BLaER1 (cell line): ENCODE data around the gene GDF15.

ENCODE experiments used
- H3K27ac ChIP-seq: shearing (Covaris generic); formaldehyde crosslinking; 2 replicates; pipeline ENCODE4 v1.8.1; 2022
- H3K27me3 ChIP-seq: shearing (Covaris generic); formaldehyde crosslinking; 2 replicates; pipeline ENCODE4 v1.8.1; 2022
- H3K36me3 ChIP-seq: shearing (Covaris generic); formaldehyde crosslinking; 2 replicates; pipeline ENCODE4 v1.8.1; 2022
- H3K4me1 ChIP-seq: shearing (Covaris generic); formaldehyde crosslinking; 2 replicates; pipeline ENCODE4 v1.8.1; 2022
- H3K4me2 ChIP-seq: shearing (Covaris generic); formaldehyde crosslinking; 2 replicates; pipeline ENCODE4 v1.8.1; 2022
- H3K4me3 ChIP-seq: shearing (Covaris generic); formaldehyde crosslinking; 2 replicates; pipeline ENCODE4 v1.8.1; 2022
- H3K9ac ChIP-seq: shearing (Covaris generic); formaldehyde crosslinking; 2 replicates; pipeline ENCODE4 v1.8.1; 2022
- H3K9me3 ChIP-seq: shearing (Covaris generic); formaldehyde crosslinking; 2 replicates; pipeline ENCODE4 v1.8.1; 2022
- H4K20me1 ChIP-seq: shearing (Covaris generic); formaldehyde crosslinking; 2 replicates; pipeline ENCODE4 v1.8.1; 2022
- Cebpa-rat ChIP-seq: shearing (Covaris generic); IDR thresholded peaks from 2 replicates; pipeline ENCODE4 v1.8.1; 2022

GDF15 gene

GRCh38 chr19:18417250-18418028, 31.5 kb downstream of the GDF15 start:
- Histone ChIP-seq H3K9me3 (no peaks in the 10 kb centered on the region), H3K27me3 (no peaks in the 10 kb centered on the region), H3K4me1 (peaks cover 75% of the 10 kb centered on the region), H3K9ac (peak overlapping the region; percentile 76), H3K27ac (peak overlapping the region; percentile 94), H3K36me3 (0 out of 2 replicates have a peak, but pooled peaks cover 2% of the 10 kb centered on the region), H3K4me2 (peak overlapping the region; percentile 98), H3K4me3 (peak overlapping the region; percentile 63), H4K20me1 (peaks cover 21% of the 10 kb centered on the region)
- no peak for TF ChIP-seq Cebpa-rat

GRCh38 chr19:18418029-18418482, 32.1 kb downstream of the GDF15 start:
- Histone ChIP-seq H3K4me3 (peak overlapping the region; percentile 63; the same call in 1 of the 2 replicates), H3K9ac (peak overlapping the region; percentile 76; the same call in 1 of the 2 replicates)

DNA sequence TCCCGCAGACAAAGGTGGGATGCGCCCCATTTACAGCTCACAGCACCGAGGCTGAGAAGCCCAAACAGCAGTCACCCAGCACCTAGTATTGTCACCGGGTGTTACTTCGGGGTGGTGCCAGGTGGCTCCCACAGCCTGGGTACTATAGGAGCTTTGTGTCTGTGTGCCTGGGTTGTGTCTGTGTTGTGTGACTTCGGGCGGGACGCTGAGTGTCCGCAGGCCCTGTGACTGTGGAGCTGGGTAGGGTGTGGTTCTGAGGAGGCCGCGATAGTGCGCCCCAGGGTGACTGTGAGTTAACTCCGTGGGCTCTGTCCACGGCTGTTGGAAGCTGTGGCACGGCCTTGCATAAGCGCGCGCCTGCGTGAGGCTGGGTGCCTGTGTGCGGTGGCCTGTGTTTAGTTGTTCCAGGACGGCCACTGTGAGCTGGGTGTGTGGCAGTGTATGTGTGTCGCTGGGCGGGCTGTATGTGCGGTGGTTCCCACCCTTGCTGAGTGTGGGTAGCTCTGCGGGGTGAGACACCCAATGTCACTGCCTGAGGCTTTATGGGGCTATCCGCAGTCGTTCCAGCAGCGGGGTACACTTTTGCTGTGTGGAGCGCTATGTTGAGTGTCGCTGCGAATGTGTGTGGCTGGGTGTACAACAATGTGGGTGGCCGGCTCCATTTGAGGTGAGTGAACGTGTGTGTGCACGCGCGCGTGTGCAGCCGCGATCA, 32.7 kb downstream of the GDF15 start:
- Histone ChIP-seq H3K4me3 (peak overlapping the region; percentile 92), H3K9me3 (no peaks in the 10 kb centered on the region), H3K27ac (peak overlapping the region; percentile 94), H3K9ac (peak overlapping the region; percentile 92), H3K27me3 (no peaks in the 10 kb centered on the region), H3K4me1 (peaks cover 87% of the 10 kb centered on the region), H4K20me1 (peaks cover 33% of the 10 kb centered on the region), H3K4me2 (peak overlapping the region; percentile 98), H3K36me3 (0 out of 2 replicates have a peak, but pooled peaks cover 7% of the 10 kb centered on the region)
- no peak for TF ChIP-seq Cebpa-rat

More at GRCh38 chr19:18418029-18418482, 32.1 kb downstream of the GDF15 start:
- H3K4me2 ChIP-seq, result peak overlapping the region; percentile 98
- H3K9me3 ChIP-seq, result no peaks in the 10 kb centered on the region
- TF ChIP-seq Cebpa-rat, result no peak
- no peaks in the 10 kb centered on the region for H3K27me3 ChIP-seq
- peaks cover 28% of the 10 kb centered on the region for H4K20me1 ChIP-seq
- peaks cover 81% of the 10 kb centered on the region for H3K4me1 ChIP-seq
- H3K27ac ChIP-seq, result peak overlapping the region; percentile 94
- 0 out of 2 replicates have a peak, but pooled peaks cover 7% of the 10 kb centered on the region for H3K36me3 ChIP-seq

DNA sequence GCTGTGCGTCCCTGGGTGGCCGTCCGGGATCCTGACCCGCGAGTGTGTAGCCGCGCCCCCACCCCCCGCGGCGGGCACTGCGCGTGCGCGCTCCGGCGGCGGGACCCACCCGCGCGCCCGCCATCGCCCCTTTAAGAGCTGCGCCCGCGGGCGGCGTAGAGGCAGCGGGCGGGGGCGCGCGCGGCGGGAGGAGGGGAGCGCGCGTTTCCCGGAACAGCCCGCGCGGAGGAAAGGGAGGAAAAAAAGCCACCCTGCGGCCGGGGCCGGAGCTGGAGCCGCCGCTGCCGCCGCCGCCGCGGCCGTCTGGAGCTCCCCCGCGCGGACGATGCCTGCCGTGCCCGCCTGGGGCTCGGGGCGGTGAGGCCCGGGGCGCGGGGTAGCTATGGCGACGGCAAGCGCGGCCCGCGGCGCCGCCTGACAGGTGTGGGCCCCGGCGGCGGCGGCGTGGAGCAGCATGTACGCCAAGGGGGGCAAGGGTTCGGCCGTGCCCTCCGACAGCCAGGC, 33.3 kb downstream of the GDF15 start, which contains the start of gene SSBP4:
Gene SSBP4 (plus strand): TSS at position 204 of the 504 bp plus-strand sequence. CDS start 251 bp downstream, at position 455.
- TF ChIP-seq Cebpa-rat, result no peak
- Histone ChIP-seq H3K4me1 (peaks cover 89% of the 10 kb centered on the region), H3K27ac (peak within 1 kb of the TSS; percentile 94), H3K36me3 (0 out of 2 replicates have a peak, but pooled peaks cover 7% of the 10 kb centered on the region), H4K20me1 (peaks cover 40% of the 10 kb centered on the region), H3K4me3 (peak within 1 kb of the TSS; percentile 92), H3K9ac (peak within 1 kb of the TSS; percentile 92), H3K27me3 (no peaks in the 10 kb centered on the region), H3K4me2 (peak within 1 kb of the TSS; percentile 98), H3K9me3 (no peaks in the 10 kb centered on the region)

DNA sequence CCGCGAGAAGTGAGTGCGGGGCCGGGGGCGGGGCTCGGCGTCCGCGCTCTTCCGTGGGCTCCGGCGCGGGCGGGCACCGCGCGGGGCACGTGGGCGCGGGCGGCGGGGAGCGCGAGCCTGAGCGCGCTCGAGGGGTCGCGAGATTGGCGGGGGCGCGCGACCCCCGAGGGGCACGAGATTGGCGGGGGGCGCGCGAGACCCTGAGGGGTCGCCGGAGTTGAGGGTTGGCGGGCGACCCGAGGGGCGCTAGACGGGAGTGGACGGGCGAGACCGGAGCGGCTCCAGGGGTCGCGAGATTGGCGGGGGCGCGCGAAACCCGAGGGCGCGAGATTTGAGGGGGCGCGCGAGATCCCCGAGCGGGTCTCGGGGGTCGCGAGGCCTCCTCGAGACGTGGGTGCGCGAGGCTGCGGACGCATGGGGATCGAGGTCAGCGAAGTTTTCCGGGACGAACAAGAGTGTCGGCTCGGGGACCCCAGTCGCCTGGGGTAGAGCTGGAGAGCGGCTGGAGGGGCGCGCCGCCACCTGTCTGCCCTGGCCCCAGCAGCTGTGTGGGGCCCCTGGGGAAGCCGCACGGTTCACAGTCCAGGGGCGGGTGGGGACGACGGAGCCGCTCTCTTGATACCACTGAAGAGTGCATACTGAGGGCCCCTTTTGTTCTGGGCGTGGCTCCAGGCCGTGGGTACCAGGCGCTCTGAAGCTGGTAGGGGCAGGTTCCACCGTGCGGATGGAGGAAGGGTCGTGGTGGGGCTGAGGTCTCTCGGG, 33.9 kb downstream of the GDF15 start:
- H3K4me1 ChIP-seq, result peaks cover 89% of the 10 kb centered on the region
- H3K27ac ChIP-seq, result peak overlapping the region; percentile 94

DNA sequence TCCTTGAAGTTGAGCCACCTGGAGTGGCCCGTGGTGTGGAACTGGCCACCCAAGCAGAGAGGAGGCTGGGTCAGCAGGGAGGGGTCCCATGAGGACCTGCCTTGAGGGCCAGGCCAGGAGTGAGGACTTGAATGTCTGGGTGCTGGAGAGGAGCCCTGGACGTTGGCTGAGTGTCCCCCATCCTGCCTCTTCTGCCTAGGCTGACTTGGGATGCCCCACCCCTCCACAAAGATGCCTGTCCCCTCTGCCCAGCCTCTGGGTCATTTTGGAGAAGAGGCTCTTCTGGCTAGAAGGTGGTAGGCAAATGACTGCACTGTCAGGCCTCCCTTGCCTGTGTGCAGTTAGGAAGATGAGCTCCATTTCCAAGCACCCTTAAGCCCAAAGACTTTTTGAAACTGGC, 35.0 kb downstream of the GDF15 start:
- H4K20me1 ChIP-seq, result peaks cover 54% of the 10 kb centered on the region
- no peak for TF ChIP-seq Cebpa-rat
- peaks cover 89% of the 10 kb centered on the region for H3K4me1 ChIP-seq
- peak overlapping the region; percentile 92 for H3K9ac ChIP-seq
- peak overlapping the region; percentile 98 for H3K4me2 ChIP-seq
- H3K27ac ChIP-seq, result peak overlapping the region; percentile 94
- H3K27me3 ChIP-seq, result no peaks in the 10 kb centered on the region
- H3K4me3 ChIP-seq, result peak overlapping the region; percentile 92
- 0 out of 2 replicates have a peak, but pooled peaks cover 7% of the 10 kb centered on the region for H3K36me3 ChIP-seq
- H3K9me3 ChIP-seq, result no peaks in the 10 kb centered on the region

More for the DNA sequence above, 33.9 kb downstream of the GDF15 start:
- Histone ChIP-seq H4K20me1 (peaks cover 45% of the 10 kb centered on the region), H3K27me3 (no peaks in the 10 kb centered on the region), H3K9ac (peak overlapping the region; percentile 92), H3K4me3 (peak overlapping the region; percentile 92), H3K4me2 (peak overlapping the region; percentile 98), H3K36me3 (0 out of 2 replicates have a peak, but pooled peaks cover 7% of the 10 kb centered on the region), H3K9me3 (no peaks in the 10 kb centered on the region)
- no peak for TF ChIP-seq Cebpa-rat

DNA sequence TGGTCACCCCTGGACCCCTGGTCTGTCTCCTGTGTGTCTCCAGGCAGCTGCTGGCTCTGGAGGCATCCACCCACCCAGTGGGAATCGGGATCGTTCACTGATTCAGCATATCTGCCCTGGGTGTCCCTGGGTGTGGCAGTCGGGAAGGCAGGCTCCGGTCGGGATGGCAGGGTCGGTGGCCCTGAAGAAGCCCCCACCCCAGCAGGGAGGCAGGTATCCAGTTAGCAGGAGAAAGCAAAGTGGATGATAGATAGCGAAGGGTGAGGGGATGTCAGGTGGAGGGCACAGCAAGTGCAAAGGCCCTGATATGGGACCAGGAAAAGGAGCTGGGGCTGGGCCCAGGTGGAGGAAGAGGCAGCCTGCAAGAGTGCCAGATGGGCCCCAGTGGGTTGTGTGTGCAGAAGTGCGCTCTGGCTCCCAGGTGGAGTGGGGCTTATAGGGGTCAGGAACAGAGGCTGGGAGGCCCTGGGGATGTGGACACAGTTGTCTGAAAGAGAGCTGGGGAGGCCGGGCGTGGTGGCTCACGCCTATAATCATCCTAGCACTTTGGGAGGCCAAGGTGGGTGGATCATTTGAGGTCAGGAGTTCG, 35.5 kb downstream of the GDF15 start:
- Histone ChIP-seq H3K27ac (peak overlapping the region; percentile 94), H3K4me2 (peak overlapping the region; percentile 98), H3K36me3 (0 out of 2 replicates have a peak, but pooled peaks cover 7% of the 10 kb centered on the region), H4K20me1 (peaks cover 60% of the 10 kb centered on the region), H3K9ac (peak overlapping the region; percentile 92), H3K9me3 (no peaks in the 10 kb centered on the region), H3K27me3 (no peaks in the 10 kb centered on the region), H3K4me3 (peak overlapping the region; percentile 92; the same call in 1 of the 2 replicates), H3K4me1 (peaks cover 89% of the 10 kb centered on the region)
- TF ChIP-seq Cebpa-rat, result no peak

- Histone ChIP-seq H3K9ac (peak overlapping the region; percentile 62; the same call in 1 of the 2 replicates), H3K27ac (peak overlapping the region; percentile 73), H3K4me1 (peaks cover 90% of the 10 kb centered on the region)
Measured at GRCh38 chr19:18422530-18423191, 36.7 kb downstream of the GDF15 start.

More at GRCh38 chr19:18422530-18423191, 36.7 kb downstream of the GDF15 start:
- H3K36me3 ChIP-seq, result peaks cover 12% of the 10 kb centered on the region; the same call in 1 of the 2 replicates
- TF ChIP-seq Cebpa-rat, result no peak
- H3K4me3 ChIP-seq, result no peak overlapping the region
- H3K4me2 ChIP-seq, result peak overlapping the region; percentile 98
- no peaks in the 10 kb centered on the region for H3K27me3 ChIP-seq
- H4K20me1 ChIP-seq, result peaks cover 72% of the 10 kb centered on the region
- no peaks in the 10 kb centered on the region for H3K9me3 ChIP-seq
